ENCODE data around the gene ARFGEF3. TPM values are rescaled to one million over a fixed set of nuclear protein-coding genes. Genes with fewer than 3 reads are reported as not detected.
A peak's percentile ranks its signal among the peaks of the same experiment; 100 is the strongest.

ARFGEF3 gene
- total RNA-seq, 1 donor from 2014 or later: 3.8 TPM

GRCh38 chr6:138328210-138328609, 166.5 kb downstream of the ARFGEF3 start:
- Histone ChIP-seq H3K9ac (no peak overlapping the region), H3K9me3 (ENCODE audit: low read depth) (no peaks in the 10 kb centered on the region), H2AFZ (replicated peaks) (no peak overlapping the region), H3F3A (ENCODE audit: low read depth) (peaks cover 4% of the 10 kb centered on the region), H3K4me2 (no peak overlapping the region), H3K79me2 (ENCODE audit: low read depth) (no peaks in the 10 kb centered on the region), H3K4me3 (no peak overlapping the region), H4K20me1 (ENCODE audit: low read depth) (no peaks in the 10 kb centered on the region), H3K36me3 (no peaks in the 10 kb centered on the region), H3K27ac (no peak overlapping the region), H3K27me3 (no peaks in the 10 kb centered on the region), H3K4me1 (peaks cover 4% of the 10 kb centered on the region)
- no peaks in the 10 kb centered on the region for H3K36me3 Mint-ChIP-seq
- H3K27me3 Mint-ChIP-seq (ENCODE audit: insufficient read depth, low read depth): no peaks in the 10 kb centered on the region
- H3K4me3 Mint-ChIP-seq: no peak overlapping the region
- TF ChIP-seq EZH2 (IDR thresholded peaks at IDR 0.05) (no peak), CTCF (IDR thresholded peaks at IDR 0.05) (no peak), EZH2phosphoT487 (IDR thresholded peaks at IDR 0.05) (no peak)
- no peaks in the 10 kb centered on the region for H3K9me3 Mint-ChIP-seq
- H3K4me1 Mint-ChIP-seq: no peaks in the 10 kb centered on the region
- no peak overlapping the region for H3K27ac Mint-ChIP-seq
- DNase-seq (ENCODE audit: low spot score): no peak

GRCh38 chr6:138330763-138331162, 169.0 kb downstream of the ARFGEF3 start:
- Mint-ChIP-seq H3K27ac (no peak overlapping the region), H3K4me1 (no peaks in the 10 kb centered on the region), H3K36me3 (no peaks in the 10 kb centered on the region), H3K9me3 (no peaks in the 10 kb centered on the region), H3K4me3 (no peak overlapping the region), H3K27me3 (ENCODE audit: insufficient read depth, low read depth) (no peaks in the 10 kb centered on the region)
- TF ChIP-seq EZH2 (IDR thresholded peaks at IDR 0.05) (no peak), CTCF (IDR thresholded peaks at IDR 0.05) (no peak), EZH2phosphoT487 (IDR thresholded peaks at IDR 0.05) (no peak)
- Histone ChIP-seq H3K4me1 (peaks cover 4% of the 10 kb centered on the region), H3F3A (ENCODE audit: low read depth) (peaks cover 4% of the 10 kb centered on the region), H3K27me3 (no peaks in the 10 kb centered on the region), H3K27ac (no peak overlapping the region), H4K20me1 (ENCODE audit: low read depth) (no peaks in the 10 kb centered on the region), H2AFZ (replicated peaks) (no peak overlapping the region), H3K4me3 (no peak overlapping the region), H3K36me3 (no peaks in the 10 kb centered on the region), H3K9ac (no peak overlapping the region), H3K9me3 (ENCODE audit: low read depth) (no peaks in the 10 kb centered on the region), H3K79me2 (ENCODE audit: low read depth) (no peaks in the 10 kb centered on the region), H3K4me2 (no peak overlapping the region)
- no peak for DNase-seq (ENCODE audit: low spot score)

- H3K27ac ChIP-seq: no peak overlapping the region
Measured at GRCh38 chr6:138331444-138331843, 169.7 kb downstream of the ARFGEF3 start.

More at GRCh38 chr6:138331444-138331843, 169.7 kb downstream of the ARFGEF3 start:
- TF ChIP-seq EZH2 (IDR thresholded peaks at IDR 0.05) (no peak), EZH2phosphoT487 (IDR thresholded peaks at IDR 0.05) (no peak), CTCF (IDR thresholded peaks at IDR 0.05) (no peak)
- Histone ChIP-seq H3K36me3 (no peaks in the 10 kb centered on the region), H3K4me1 (peaks cover 4% of the 10 kb centered on the region), H3K4me2 (no peak overlapping the region), H3K79me2 (ENCODE audit: low read depth) (no peaks in the 10 kb centered on the region), H4K20me1 (ENCODE audit: low read depth) (no peaks in the 10 kb centered on the region), H3K9me3 (ENCODE audit: low read depth) (no peaks in the 10 kb centered on the region), H2AFZ (replicated peaks) (peak overlapping the region; percentile 69), H3F3A (ENCODE audit: low read depth) (peaks cover 4% of the 10 kb centered on the region), H3K9ac (no peak overlapping the region), H3K4me3 (no peak overlapping the region), H3K27me3 (no peaks in the 10 kb centered on the region)
- no peak for DNase-seq (ENCODE audit: low spot score)
- Mint-ChIP-seq H3K27me3 (ENCODE audit: insufficient read depth, low read depth) (no peaks in the 10 kb centered on the region), H3K27ac (no peak overlapping the region), H3K4me3 (no peak overlapping the region), H3K4me1 (no peaks in the 10 kb centered on the region), H3K36me3 (no peaks in the 10 kb centered on the region), H3K9me3 (no peaks in the 10 kb centered on the region)
